Activated naive CD4-positive, alpha-beta T cell treated with Interleukin-2 at 50 U/mL for 16 hours (primary cell): ENCODE results near the gene MARS1.
A peak's percentile ranks its signal among the peaks of the same experiment; 100 is the strongest.
"Not testable (repeated sequence)": the region's sequence is repeated elsewhere in the genome, so short reads cannot be mapped to it uniquely, and the experiment has no call there.

Experiments
- DNase-seq: peaks from one replicate; pipeline ENCODE4 v3.0.0-alpha.2; 2020

The MARS1 gene

GRCh38 chr12:57487597-57488401 is at the start of gene MARS1:
TSS of gene MARS1 (plus strand) at chr12:57488068. CDS start at chr12:57488091, 23 bp downstream.
- peak; percentile 94 for DNase-seq

DNA sequence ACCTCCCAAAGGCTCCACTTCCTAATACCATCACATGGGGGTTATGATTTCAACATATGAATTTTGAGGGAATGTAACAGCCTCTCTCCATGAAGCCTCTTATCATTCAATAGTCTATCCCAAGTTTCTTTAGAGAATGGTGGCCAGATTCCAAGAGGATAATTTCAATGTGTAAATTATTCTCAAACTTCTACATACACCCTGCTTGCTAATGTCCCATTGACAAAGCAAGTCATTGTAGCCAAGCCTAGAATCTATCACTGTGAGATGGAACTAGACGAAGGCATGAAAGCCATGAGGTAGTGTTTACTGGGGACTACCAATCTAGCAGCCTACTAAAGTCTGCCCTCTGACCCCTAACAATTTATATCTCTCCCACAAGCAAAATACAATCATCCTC is 49.5 kb upstream of the MARS1 start:
- DNase-seq = no peak

DNA sequence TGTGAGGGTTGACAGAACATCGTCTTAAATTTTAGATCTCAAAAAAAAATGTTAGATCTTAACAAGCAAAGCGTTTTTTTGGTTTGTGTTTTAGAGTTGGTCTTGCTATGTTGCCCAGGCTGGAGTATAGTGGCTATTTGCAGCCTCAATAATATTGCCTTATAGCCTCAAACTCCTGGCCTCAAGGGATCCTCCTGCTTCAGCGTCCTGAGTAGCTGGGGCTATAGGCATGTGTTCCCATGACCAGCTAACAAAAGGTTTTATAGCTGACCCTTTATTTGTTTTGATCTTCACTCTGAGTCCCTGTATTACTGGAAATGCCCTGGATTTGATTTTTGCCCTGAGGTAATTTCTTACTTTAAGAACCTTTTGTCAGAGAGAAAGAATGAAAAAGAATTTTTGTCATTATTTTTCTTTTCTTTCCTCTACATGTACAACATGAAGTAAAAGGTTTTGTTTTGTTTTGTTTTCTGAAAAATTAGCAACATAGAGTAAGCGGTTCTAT is 48.1 kb upstream of the MARS1 start:
- no peak for DNase-seq

GRCh38 chr12:57441393-57441792 is 46.5 kb upstream of the MARS1 start:
- DNase-seq = not testable (repeated sequence)

DNA sequence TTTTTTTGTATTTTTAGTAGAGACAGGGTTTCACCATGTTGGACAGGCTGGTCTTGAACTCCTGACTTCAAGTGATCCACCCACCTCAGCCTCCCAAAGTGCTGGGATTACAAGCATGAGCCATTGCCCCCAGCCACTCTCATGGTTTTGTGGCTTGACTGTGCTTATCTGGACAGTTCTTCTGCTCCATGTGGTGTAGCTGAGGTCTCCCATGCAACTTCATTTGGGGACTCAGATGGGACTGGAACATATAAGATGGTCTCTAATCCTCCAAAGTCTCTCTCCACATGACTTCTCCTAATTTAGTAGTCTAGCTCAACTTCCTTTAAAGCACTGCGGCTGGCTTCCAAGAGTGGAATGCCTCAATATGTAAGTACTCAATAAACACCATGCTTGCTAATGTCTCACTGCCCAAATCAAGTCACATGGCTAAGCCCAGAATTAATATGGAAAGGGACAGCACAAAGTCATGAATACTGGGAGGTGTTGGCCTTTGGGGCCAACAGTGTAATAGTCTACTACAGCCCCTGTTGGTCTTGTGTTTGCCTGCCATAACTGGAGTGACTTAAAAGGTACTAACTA is 45.9 kb upstream of the MARS1 start:
- DNase-seq = no peak

- DNase-seq = not testable (repeated sequence)
Measured at GRCh38 chr12:57444337-57444736, 43.5 kb upstream of the MARS1 start.

DNA sequence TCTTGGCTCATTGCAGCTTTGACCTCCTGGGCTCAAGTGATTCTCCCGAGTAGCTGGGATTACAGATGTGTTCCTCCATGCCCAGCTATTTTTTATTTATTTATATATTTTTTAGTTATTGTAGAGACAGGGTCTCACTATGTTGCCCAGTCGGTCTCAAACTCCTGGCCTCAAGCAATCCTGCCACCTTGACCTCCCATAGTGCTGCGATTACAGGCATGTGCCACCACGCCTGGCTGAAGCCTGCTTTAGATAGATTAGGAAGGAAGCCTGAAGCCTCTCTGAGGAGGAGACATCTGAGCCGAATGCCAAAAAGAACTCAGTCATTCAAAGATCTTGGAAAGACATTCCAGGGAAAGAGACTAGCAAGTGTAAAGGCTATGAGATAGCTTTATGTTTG is 43.1 kb upstream of the MARS1 start:
- no peak for DNase-seq

- no peak for DNase-seq
Measured at GRCh38 chr12:57446292-57446960, 41.4 kb upstream of the MARS1 start.

- DNase-seq = no peak
Measured at GRCh38 chr12:57448669-57449068, 39.2 kb upstream of the MARS1 start.

- DNase-seq = no peak
Measured at GRCh38 chr12:57449375-57449774, 38.5 kb upstream of the MARS1 start.

DNA sequence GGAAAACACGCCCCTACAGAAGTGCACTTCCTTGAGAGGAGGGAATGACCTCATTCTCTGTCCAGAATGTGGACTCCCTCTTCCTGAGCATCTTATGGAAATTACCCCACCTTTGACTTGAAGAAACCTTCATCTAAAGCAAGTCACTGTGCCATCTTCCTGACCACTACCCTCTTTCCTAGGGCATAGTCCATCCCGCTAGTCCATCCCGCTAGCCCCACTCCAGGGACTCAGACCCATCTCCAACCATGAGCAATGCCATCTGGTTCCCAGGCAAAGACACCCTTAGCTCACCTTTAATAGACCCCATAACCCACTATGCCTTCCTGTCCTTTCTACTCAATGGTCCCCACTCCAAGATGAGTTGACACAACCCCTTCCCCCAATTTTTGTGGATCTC is 37.8 kb upstream of the MARS1 start:
- no peak for DNase-seq

GRCh38 chr12:57451233-57451778 is 36.6 kb upstream of the MARS1 start:
- DNase-seq = no peak

GRCh38 chr12:57452181-57452936 is 35.5 kb upstream of the MARS1 start:
- DNase-seq = no peak

- peak; percentile 61 for DNase-seq
Measured at GRCh38 chr12:57452937-57453509, 34.8 kb upstream of the MARS1 start.

GRCh38 chr12:57454213-57454565 is 33.7 kb upstream of the MARS1 start:
- DNase-seq = no peak

GRCh38 chr12:57454566-57455373 is 33.1 kb upstream of the MARS1 start, which contains the start of gene INHBE:
TSS of gene INHBE (plus strand) at chr12:57455307. CDS start at chr12:57455537, 230 bp downstream.
- DNase-seq = no peak

- DNase-seq = no peak
Measured at GRCh38 chr12:57455374-57456144, 32.3 kb upstream of the MARS1 start.

GRCh38 chr12:57456145-57456700 is 31.6 kb upstream of the MARS1 start:
- peak; percentile 38 for DNase-seq

GRCh38 chr12:57456737-57457490 is 31.0 kb upstream of the MARS1 start:
- DNase-seq = no peak

DNA sequence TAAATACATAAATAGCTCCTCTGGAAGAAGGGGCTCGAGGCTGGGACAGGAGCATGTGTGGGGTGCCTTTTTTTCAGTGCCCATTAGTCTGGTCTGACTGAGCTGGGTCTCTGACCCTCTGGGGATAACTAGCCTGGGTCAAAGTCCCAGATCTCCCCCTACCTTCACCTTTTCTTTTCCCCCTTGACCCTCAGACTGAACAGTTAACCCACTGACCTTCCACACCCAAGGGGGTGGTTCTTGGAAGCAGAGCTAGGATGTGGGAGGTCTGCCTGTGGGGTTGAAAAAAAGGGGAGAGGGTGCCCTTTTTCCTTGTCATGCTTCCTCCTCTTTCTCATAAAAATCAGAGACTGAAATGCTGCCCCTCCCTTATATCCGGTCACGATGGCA is 29.2 kb upstream of the MARS1 start:
- DNase-seq = no peak
